ENCODE results near the gene EFHC2.

- no peak for TF ChIP-seq CTCF (conservative IDR thresholded peaks at IDR 0.05; ENCODE audit: low read length)
- no peak for TF ChIP-seq EZH2phosphoT487 (IDR thresholded peaks at IDR 0.05; ENCODE audit: borderline replicate concordance, low read depth, low read length)
Measured at GRCh38 chrX:44240036-44240435, 103.4 kb downstream of the EFHC2 start.
